Measurements from ENCODE around the gene NISCH.
A peak's percentile ranks its signal among the peaks of the same experiment; 100 is the strongest.

Gene NISCH

GRCh38 chr3:52471371-52472238, 16.2 kb downstream of the NISCH start:
- peak overlapping the region; percentile 98 for H3K27ac ChIP-seq
- TF ChIP-seq CTCF (conservative IDR thresholded peaks at IDR 0.05): peak; percentile 71

DNA sequence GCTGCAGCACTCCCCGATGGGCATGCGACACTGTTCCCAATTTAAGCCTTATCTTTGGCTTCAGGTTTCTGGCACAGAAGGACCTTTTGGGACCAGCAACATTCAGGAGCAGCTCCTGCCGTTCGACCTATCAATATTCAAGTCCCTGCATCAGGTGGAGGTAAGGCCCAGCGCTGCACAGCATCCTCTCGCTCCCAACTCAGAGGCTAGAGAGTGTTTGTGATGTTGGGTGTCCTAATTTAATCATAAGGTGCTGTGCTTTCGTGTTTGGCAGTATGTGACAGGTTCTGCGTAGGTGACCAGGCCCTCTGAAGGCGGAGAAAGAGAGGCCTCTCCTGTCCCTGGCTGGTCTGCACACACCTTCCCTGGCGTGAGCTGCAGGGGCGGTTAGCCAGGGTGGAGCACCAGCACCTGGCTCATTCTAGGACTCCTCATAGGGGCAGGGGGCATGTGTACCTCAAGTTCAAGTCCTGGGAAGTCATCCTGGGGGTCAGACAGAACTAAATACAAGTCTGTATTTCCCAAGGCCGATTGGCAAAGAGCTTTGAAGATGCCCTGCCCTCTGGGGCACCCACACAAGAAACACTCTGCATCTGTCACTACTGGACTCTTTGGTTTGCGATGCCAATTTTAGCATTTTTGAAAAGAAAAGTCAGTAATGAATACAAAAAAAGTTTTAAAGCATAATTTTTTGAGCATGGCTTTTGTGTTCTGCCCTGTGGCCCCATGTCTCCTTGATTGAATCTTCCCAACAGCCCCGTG, 17.0 kb downstream of the NISCH start:
- TF ChIP-seq CTCF (conservative IDR thresholded peaks at IDR 0.05): peak; percentile 20; the same call in 1 of the 2 replicates
- H3K27ac ChIP-seq: peak overlapping the region; percentile 98

GRCh38 chr3:52473026-52473425, 17.6 kb downstream of the NISCH start:
- TF ChIP-seq CTCF (conservative IDR thresholded peaks at IDR 0.05): no peak
- H3K27ac ChIP-seq: peak overlapping the region; percentile 98; the same call in 1 of the 2 replicates

DNA sequence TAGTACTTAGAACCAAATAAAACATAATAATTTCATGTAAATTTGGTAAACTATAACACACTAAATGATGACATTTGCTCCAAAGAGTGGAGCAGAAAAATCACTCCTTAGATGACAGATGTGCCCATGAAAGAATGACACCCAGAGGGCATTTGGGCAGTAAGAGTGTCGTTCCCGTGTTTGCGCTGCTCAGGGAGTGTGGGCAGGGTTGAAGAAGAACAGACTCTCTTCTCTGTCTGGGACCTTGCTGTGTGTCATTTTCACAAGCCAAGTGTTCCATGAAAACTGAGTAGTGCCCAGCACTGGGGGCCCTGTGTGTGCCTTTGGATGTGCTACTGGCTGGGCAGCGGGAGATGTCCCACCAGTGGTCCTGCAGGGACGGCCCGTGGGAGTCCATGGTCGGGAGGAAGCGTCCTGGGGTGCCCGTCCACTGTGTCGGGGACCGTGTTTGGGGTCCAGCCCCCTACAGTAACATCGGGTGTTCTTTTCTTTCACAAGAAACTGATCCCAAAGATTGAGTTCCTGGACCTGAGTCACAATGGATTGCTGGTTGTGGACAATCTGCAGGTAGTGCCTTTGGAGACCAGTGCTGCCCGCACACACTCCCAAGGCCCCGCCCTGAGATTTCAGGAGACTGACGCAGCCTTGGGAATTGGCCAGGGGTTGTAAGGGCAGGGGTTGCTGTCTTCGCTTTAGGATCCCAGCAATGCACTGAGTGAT, 21.8 kb downstream of the NISCH start:
- no peak for TF ChIP-seq CTCF (conservative IDR thresholded peaks at IDR 0.05)
- H3K27ac ChIP-seq: no peak overlapping the region

- no peak for TF ChIP-seq CTCF (conservative IDR thresholded peaks at IDR 0.05)
- H3K27ac ChIP-seq: no peak overlapping the region
These were observed 22.3 kb downstream of the NISCH start for GRCh38 chr3:52477796-52478095.

DNA sequence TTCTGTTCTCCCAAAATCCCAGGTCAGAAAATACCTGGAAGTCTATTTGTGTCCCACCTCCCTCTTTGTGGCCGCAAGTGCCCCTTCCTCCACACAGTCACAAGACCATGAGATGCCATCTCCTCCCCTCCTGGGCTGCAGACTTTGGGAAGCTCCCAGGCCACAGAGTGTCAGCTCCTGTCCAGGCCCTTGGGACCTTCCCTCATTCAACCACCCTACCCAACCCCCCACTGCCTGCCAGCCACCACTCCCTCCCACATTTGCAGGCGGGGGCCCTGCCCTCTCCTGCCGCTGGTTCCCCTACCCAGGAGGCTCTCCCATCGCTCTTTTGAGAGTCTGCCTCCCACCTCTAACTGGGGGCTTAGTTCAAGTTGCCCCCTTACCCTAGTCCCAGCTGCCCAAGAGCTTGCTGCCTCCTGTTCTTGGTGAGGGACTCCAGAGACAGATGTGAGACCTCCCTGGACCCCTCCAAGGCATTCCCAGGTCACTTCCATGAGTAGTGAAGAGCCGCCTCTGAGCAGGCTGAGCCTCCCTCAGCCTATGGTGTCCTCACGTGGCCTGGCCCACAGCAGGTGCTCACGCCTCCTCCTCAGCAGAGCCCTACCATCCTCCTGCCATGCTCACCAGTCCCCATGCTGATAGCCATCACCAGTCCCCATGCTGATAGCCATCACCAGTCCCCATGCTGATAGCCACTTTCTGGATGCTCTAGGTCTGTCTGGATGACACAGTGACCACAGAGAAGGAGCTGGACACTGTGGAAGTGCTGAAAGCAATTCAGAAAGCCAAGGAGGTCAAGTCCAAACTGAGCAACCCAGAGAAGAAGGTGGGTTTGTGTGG, 23.9 kb downstream of the NISCH start:
- H3K27ac ChIP-seq: no peak overlapping the region
- no peak for TF ChIP-seq CTCF (conservative IDR thresholded peaks at IDR 0.05)

Data from VCaP (cell line).